Measurements from ENCODE around the gene RHBDD2. TPM values are rescaled to one million over a fixed set of nuclear protein-coding genes. Genes with fewer than 3 reads are reported as not detected.

RHBDD2 gene
- total and polyA plus RNA-seq, 10 of the 15 experiments (the other 5 are each of a cell fraction or from before 2014, with no cell fraction given): 3.9 to 39.8 (median 16.9) TPM

DNA sequence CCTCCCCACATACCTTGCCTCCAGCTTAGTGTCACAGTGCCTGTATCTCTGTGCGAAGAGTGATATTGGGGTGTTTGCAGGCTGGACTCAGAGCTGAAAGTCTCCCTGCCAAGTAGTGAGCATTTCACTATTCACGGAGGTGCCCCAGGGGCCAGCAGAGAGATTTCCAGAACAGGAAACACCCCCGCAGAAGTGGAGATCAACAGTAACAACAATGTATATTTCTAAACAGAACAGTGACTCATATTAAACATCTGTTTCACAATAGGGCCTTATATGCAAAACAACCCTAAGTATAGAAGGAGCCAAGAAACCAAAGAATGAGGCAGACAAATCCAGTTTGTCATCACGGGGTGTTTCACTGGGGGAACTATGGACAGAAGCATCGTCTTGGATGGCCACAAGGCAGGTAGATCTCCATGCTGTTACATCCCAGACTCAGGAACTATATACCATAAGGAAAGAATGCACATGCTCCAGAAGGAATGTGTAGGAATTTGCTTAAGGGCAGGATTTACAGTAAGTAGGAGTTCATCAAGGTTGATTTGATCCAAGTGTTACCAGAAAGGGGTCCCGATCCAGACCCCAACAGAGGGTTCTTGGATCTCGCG lies 35.9 kb upstream of the RHBDD2 start (continued):
- peak; percentile 72 for TF ChIP-seq SP1 (IDR thresholded peaks at IDR 0.05; ENCODE audit: low read depth, low read length)
- TF ChIP-seq, protein P1, sequence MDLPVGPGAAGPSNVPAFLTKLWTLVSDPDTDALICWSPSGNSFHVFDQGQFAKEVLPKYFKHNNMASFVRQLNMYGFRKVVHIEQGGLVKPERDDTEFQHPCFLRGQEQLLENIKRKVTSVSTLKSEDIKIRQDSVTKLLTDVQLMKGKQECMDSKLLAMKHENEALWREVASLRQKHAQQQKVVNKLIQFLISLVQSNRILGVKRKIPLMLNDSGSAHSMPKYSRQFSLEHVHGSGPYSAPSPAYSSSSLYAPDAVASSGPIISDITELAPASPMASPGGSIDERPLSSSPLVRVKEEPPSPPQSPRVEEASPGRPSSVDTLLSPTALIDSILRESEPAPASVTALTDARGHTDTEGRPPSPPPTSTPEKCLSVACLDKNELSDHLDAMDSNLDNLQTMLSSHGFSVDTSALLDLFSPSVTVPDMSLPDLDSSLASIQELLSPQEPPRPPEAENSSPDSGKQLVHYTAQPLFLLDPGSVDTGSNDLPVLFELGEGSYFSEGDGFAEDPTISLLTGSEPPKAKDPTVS (IDR thresholded peaks at IDR 0.05; ENCODE audit: low read depth, low read length): no peak
- TF ChIP-seq ATF2 (IDR thresholded peaks at IDR 0.05; ENCODE audit: low read length): peak; percentile 84
- TF ChIP-seq MTA2 (IDR thresholded peaks at IDR 0.05; ENCODE audit: low read depth): peak; percentile 45; the same call in 1 of the 2 replicates
- TF ChIP-seq ETV6 (conservative IDR thresholded peaks at IDR 0.05 in 1 of 2, IDR thresholded peaks at IDR 0.05 in 1 of 2; ENCODE audit: borderline replicate concordance in 1 of 2, low read depth in 1 of 2): peak in 1 of 2 experiments; percentile 73; a peak in 1 of 4 replicates
- peak; percentile 52; the same call in 1 of the 2 replicates for TF ChIP-seq IRF4 (IDR thresholded peaks at IDR 0.05; ENCODE audit: low read depth, low read length)
- TF ChIP-seq TBL1XR1 (IDR thresholded peaks at IDR 0.05; ENCODE audit: low read depth, low read length): no peak
- TF ChIP-seq, protein P2, sequence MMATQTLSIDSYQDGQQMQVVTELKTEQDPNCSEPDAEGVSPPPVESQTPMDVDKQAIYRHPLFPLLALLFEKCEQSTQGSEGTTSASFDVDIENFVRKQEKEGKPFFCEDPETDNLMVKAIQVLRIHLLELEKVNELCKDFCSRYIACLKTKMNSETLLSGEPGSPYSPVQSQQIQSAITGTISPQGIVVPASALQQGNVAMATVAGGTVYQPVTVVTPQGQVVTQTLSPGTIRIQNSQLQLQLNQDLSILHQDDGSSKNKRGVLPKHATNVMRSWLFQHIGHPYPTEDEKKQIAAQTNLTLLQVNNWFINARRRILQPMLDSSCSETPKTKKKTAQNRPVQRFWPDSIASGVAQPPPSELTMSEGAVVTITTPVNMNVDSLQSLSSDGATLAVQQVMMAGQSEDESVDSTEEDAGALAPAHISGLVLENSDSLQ (IDR thresholded peaks at IDR 0.05): no peak
- peak; percentile 50; the same call in 1 of the 2 replicates for TF ChIP-seq CREB1 (IDR thresholded peaks at IDR 0.05; ENCODE audit: low read depth)
- TF ChIP-seq MEF2B (IDR thresholded peaks at IDR 0.05; ENCODE audit: partially characterized antibody, poor library complexity, severe bottlenecking): peak; percentile 77
- peak; percentile 51; the same call in 1 of the 2 replicates for TF ChIP-seq BCL11A (IDR thresholded peaks at IDR 0.05; ENCODE audit: low read depth, low read length)
- TF ChIP-seq TARDBP (IDR thresholded peaks at IDR 0.05; ENCODE audit: borderline replicate concordance): no peak
- TF ChIP-seq, protein P3, sequence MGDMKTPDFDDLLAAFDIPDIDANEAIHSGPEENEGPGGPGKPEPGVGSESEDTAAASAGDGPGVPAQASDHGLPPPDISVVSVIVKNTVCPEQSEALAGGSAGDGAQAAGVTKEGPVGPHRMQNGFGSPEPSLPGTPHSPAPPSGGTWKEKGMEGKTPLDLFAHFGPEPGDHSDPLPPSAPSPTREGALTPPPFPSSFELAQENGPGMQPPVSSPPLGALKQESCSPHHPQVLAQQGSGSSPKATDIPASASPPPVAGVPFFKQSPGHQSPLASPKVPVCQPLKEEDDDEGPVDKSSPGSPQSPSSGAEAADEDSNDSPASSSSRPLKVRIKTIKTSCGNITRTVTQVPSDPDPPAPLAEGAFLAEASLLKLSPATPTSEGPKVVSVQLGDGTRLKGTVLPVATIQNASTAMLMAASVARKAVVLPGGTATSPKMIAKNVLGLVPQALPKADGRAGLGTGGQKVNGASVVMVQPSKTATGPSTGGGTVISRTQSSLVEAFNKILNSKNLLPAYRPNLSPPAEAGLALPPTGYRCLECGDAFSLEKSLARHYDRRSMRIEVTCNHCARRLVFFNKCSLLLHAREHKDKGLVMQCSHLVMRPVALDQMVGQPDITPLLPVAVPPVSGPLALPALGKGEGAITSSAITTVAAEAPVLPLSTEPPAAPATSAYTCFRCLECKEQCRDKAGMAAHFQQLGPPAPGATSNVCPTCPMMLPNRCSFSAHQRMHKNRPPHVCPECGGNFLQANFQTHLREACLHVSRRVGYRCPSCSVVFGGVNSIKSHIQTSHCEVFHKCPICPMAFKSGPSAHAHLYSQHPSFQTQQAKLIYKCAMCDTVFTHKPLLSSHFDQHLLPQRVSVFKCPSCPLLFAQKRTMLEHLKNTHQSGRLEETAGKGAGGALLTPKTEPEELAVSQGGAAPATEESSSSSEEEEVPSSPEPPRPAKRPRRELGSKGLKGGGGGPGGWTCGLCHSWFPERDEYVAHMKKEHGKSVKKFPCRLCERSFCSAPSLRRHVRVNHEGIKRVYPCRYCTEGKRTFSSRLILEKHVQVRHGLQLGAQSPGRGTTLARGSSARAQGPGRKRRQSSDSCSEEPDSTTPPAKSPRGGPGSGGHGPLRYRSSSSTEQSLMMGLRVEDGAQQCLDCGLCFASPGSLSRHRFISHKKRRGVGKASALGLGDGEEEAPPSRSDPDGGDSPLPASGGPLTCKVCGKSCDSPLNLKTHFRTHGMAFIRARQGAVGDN (IDR thresholded peaks at IDR 0.05): no peak
- no peak for TF ChIP-seq CHD2 (IDR thresholded peaks at IDR 0.05; ENCODE audit: borderline replicate concordance, low read depth, low read length)
- TF ChIP-seq HDAC2 (IDR thresholded peaks at IDR 0.05): no peak
- TF ChIP-seq PAX5 (IDR thresholded peaks at IDR 0.05; ENCODE audit: borderline replicate concordance, low read depth, low read length): 0 out of 2 replicates have a peak, but pooled peaks have one; percentile 8
- TF ChIP-seq FOXK2 (IDR thresholded peaks at IDR 0.05): peak; percentile 40; the same call in 1 of the 2 replicates
- peak; percentile 87; the same call in 1 of the 2 replicates for TF ChIP-seq EED (IDR thresholded peaks at IDR 0.05; ENCODE audit: low read depth)
- peak; percentile 42; the same call in 1 of the 2 replicates for TF ChIP-seq NR2F1 (conservative IDR thresholded peaks at IDR 0.05)
- no peak for TF ChIP-seq TAF1 (IDR thresholded peaks at IDR 0.05; ENCODE audit: borderline replicate concordance, low read depth, low read length)
- no peak for TF ChIP-seq ZZZ3 (IDR thresholded peaks at IDR 0.05; ENCODE audit: control insufficient read depth, insufficient read length, low read depth)
- TF ChIP-seq BHLHE40 (IDR thresholded peaks at IDR 0.05; ENCODE audit: borderline replicate concordance in 1 of 2, low read depth in 2 of 2, low read length in 1 of 2): 0 out of 4 replicates have a peak, but pooled peaks of 1 of the 2 experiments have one; percentile 11
- peak; percentile 72 to 77 for TF ChIP-seq IKZF2 (IDR thresholded peaks at IDR 0.05)

Data from GM12878 (cell line).